GM12873 (cell line): ENCODE data around the gene HPS3.

ENCODE experiments used
- TF ChIP-seq, protein P1 (sequence below): IDR thresholded peaks from 2 replicates; pipeline ENCODE4 v1.5.1; 2012; ENCODE audit warnings: low read depth, mild to moderate bottlenecking, moderate library complexity, low read length, control low read depth; ENCODE audit not compliant: insufficient read depth; ENCODE audit errors: missing control alignments

HPS3 gene

DNA sequence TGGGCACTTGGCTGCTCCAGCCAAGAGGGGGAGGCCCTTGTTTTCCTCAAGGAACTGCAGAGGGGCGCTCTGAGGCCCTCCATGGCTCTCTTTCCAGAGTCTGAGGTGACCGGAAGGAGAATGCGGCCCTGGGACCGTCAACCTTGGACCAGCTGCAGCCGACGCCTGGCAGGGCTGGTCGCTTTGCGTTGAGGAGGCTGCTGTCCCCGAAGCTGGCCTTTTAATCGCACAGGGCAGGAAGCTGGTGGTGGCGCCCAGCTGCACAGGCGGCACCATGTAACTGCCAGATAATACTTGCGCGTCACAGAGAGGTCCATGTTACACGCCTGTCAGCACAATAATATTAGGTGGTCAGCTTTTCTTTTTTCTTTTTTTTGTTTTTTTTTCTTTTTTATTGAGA lies 42.2 kb upstream of the HPS3 start:
- TF ChIP-seq, protein P1, sequence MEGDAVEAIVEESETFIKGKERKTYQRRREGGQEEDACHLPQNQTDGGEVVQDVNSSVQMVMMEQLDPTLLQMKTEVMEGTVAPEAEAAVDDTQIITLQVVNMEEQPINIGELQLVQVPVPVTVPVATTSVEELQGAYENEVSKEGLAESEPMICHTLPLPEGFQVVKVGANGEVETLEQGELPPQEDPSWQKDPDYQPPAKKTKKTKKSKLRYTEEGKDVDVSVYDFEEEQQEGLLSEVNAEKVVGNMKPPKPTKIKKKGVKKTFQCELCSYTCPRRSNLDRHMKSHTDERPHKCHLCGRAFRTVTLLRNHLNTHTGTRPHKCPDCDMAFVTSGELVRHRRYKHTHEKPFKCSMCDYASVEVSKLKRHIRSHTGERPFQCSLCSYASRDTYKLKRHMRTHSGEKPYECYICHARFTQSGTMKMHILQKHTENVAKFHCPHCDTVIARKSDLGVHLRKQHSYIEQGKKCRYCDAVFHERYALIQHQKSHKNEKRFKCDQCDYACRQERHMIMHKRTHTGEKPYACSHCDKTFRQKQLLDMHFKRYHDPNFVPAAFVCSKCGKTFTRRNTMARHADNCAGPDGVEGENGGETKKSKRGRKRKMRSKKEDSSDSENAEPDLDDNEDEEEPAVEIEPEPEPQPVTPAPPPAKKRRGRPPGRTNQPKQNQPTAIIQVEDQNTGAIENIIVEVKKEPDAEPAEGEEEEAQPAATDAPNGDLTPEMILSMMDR: no peak

DNA sequence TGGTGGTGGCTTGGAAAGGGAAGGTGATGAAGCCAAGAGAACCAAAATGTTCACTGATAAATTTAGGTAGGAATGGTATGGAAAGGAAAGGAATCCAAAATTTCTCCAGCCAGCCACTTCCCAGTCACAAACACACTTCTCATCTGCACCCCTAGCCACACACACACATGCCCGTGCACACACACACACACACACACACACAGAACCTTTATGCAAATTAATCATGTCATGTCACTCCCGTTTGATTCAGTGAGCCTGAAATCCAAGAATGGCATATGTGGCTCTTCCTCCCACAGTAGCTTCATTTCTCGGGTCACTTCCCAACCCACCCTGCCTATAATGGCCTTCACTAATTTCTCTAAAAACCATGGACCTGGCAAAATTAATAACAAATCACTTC lies 40.0 kb upstream of the HPS3 start:
- TF ChIP-seq, protein P1: no peak

DNA sequence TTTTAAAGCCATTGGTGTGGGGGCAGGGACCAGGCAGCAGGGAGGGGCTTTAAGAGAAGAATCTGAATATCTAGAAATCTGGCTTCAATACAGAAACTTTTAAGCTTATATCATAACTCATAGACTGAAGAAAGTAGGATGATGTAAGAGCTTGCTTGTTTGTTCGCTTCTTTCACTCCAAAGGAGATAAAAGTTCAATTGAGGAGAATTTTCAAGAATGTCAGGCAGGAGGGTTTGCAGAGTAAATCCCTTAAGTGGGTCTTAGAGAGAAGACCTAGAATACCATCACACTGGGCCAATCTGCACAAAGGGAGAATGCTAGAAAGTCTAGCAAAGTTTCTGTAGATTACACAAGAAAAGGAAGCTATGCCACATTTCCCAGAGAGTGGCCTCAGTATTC lies 39.0 kb upstream of the HPS3 start:
- TF ChIP-seq, protein P1: no peak

DNA sequence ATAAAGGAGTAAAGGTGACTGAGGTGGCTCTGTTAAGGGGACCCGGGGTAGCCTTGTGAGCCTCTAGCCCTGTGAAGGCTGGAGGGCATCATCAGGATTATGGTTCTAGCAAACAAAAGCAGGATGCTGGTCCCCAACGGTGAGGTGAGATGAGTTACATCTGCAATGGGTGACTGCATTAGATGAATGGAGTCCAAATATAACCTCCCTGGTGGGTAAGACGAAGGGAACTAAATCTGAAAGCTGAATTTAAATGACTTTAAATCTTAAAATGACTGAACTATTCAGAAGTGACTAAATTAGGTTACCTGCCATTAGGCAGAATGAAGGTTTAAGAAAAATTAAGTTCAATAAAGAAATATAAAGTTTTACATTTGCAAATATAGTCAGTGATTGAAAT lies 38.5 kb upstream of the HPS3 start:
- TF ChIP-seq, protein P1: no peak

DNA sequence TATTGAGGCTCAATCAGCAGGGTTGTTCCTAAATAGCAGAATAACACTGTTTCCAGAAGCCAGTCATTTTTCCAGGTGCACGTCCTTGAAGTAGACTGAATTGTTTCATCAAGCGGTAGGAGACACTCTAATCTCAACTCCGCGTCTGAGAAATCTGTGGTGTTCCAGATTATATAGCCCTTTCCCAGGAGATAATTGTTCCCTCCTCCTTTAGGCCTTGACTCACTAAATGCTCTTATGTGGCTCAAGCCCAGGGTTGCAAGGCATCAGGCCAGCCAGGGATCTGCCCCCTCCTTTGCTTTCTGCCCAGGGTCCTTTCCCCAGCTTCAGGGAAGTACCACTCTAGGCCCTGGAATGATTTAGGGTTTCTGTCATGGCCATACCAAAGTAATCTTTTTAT lies 37.5 kb upstream of the HPS3 start:
- TF ChIP-seq, protein P1: no peak

DNA sequence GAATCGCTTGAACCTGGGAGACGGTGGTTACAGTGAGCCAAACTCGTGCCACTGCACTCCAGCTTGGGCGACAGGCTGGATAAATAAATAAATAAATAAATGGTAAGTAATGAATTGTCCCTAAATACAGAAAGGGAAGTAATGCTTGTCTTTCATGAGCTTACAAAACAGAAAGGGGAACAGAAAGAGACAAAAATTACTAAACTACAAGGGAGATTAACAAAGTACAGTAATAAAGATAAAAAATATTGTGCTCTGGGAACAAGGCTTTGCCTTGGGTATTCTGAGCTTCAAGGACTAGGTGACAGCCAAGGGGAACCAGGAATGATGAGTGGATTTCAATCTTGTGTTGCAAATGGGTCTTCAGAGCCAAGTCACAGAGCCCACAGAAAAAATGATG lies 34.0 kb upstream of the HPS3 start:
- TF ChIP-seq, protein P1: no peak

DNA sequence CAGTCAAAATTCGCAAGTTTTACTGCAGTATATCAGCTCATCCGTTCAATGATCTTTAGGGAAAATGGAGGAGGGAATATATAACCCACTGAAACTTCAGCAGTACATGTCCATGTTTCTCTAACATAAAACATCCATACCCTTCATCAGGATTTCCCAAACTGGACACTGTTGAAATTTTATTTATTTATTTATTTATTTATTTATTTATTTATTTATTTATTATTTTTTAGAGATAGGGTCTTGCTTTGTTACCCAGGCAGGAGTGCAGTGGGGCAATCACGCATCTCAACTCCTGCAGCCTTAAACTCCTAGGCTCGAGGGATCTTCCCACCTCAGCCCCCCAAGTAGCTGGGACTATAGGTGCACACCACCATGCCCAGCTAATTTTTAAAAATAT lies 28.3 kb upstream of the HPS3 start:
- TF ChIP-seq, protein P1: no peak
